Right atrium auricular region (tissue), 2 donors: ENCODE results near the gene SOX21. TPM values are rescaled to one million over a fixed set of nuclear protein-coding genes. Genes with fewer than 3 reads are reported as not detected.
"Not testable (repeated sequence)": the region's sequence is repeated elsewhere in the genome, so short reads cannot be mapped to it uniquely, and the experiment has no call there.

Source experiments
- DNase-seq: peaks from one replicate; pipeline ENCODE4 v3.0.0-alpha.2; 2019; ENCODE audit warnings: low spot score
- H3K27ac ChIP-seq, 2 donors: fragments of 200-600 bp; sonication (generic); 1 replicate in 1 of 2; 2 replicates in 1 of 2; pipeline ENCODE4 v1.5.1; 2016 to 2019
- H3K27me3 ChIP-seq, 2 donors: fragments of 200-600 bp; sonication (generic); one replicate each; pipeline versions ENCODE4 v1.5.1 to v1.6.0; 2017 to 2019
- H3K36me3 ChIP-seq: fragments of 200-600 bp; sonication (generic); one replicate; pipeline ENCODE4 v1.5.1; 2016
- H3K4me1 ChIP-seq, 2 donors: fragments of 200-600 bp; sonication (generic); one replicate each; pipeline versions ENCODE4 v1.5.1 to v1.6.0; 2017 to 2019
- H3K4me3 ChIP-seq, 2 donors: fragments of 200-600 bp; sonication (generic); 1 replicate in 1 of 2; 2 replicates in 1 of 2; pipeline ENCODE4 v1.5.1; 2017 to 2019; ENCODE audit warnings: mild to moderate bottlenecking in 1 of 2, moderate library complexity in 1 of 2
- H3K9me3 ChIP-seq, 2 donors: fragments of 200-600 bp; sonication (generic); one replicate each; pipeline ENCODE4 v1.5.1; 2019
- total RNA-seq, 2 donors: library from RNA; depleted of rRNA; stranded (reverse); fragments of >200 nt; gene quantifications; one replicate each; pipeline ENCODE4 v1.1.0, GENCODE V29; 2016
- TF ChIP-seq, protein P1 (sequence below), 2 donors: fragments of 200-600 bp; sonication (generic); IDR thresholded peaks; one replicate each; pipeline ENCODE4 v1.5.1; 2019; ENCODE audit warnings: antibody characterized with exemption in 2 of 2

SOX21 gene
- total RNA-seq, 2 donors from 2014 or later = not detected

DNA sequence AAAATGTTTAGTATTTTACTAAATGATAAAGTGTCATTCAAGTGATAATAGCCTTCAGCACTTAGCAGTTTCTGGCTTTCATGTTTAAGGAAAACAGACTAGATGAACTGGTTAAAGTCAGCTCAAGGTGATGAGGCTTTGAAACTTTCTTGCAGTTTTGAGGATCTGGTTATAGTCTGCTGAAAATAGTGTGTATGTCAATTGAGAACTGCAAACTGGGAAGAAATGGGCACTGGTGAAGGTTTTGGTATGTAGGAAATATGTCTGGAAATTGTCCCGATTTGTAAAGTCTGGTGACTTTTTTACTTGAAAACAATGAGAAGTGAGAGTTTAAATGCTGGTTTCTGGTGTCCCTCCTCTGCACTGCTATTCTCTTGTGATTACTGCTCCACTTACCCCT lies 36.8 kb upstream of the SOX21 start:
- Histone ChIP-seq H3K36me3 (no peaks in the 10 kb centered on the region), H3K4me3 (no peak overlapping the region), H3K4me1 (no peaks in the 10 kb centered on the region), H3K27ac (no peak overlapping the region), H3K27me3 (no peaks in the 10 kb centered on the region), H3K9me3 (no peaks in the 10 kb centered on the region)
- DNase-seq = no peak
- TF ChIP-seq, protein P1, sequence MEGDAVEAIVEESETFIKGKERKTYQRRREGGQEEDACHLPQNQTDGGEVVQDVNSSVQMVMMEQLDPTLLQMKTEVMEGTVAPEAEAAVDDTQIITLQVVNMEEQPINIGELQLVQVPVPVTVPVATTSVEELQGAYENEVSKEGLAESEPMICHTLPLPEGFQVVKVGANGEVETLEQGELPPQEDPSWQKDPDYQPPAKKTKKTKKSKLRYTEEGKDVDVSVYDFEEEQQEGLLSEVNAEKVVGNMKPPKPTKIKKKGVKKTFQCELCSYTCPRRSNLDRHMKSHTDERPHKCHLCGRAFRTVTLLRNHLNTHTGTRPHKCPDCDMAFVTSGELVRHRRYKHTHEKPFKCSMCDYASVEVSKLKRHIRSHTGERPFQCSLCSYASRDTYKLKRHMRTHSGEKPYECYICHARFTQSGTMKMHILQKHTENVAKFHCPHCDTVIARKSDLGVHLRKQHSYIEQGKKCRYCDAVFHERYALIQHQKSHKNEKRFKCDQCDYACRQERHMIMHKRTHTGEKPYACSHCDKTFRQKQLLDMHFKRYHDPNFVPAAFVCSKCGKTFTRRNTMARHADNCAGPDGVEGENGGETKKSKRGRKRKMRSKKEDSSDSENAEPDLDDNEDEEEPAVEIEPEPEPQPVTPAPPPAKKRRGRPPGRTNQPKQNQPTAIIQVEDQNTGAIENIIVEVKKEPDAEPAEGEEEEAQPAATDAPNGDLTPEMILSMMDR (IDR thresholded peaks at IDR 0.05) = no peak

DNA sequence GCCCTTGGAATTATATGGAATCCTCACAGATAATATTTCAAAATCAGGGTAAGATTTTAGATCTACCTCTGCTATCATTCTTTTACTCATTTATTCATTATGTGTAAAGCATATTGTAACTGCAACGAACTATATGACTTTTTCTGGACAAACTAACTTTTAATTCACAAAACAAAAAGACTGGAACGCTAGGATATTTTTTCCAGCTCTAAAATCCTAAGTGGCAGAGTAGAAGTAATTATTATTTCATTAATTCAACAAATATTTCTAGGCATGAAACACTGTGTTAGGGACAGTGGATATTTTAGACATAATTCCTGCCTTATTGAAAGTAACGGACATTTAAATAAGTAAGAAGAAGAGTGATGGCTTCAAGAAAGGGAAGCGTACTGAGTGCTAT lies 26.9 kb upstream of the SOX21 start:
- H3K27me3 ChIP-seq = no peaks in the 10 kb centered on the region
- no peaks in the 10 kb centered on the region for H3K36me3 ChIP-seq
- no peaks in the 10 kb centered on the region for H3K9me3 ChIP-seq
- H3K27ac ChIP-seq = no peak overlapping the region
- H3K4me1 ChIP-seq = no peaks in the 10 kb centered on the region
- no peak overlapping the region for H3K4me3 ChIP-seq
- TF ChIP-seq, protein P1 (IDR thresholded peaks at IDR 0.05) = no peak
- DNase-seq = no peak

DNA sequence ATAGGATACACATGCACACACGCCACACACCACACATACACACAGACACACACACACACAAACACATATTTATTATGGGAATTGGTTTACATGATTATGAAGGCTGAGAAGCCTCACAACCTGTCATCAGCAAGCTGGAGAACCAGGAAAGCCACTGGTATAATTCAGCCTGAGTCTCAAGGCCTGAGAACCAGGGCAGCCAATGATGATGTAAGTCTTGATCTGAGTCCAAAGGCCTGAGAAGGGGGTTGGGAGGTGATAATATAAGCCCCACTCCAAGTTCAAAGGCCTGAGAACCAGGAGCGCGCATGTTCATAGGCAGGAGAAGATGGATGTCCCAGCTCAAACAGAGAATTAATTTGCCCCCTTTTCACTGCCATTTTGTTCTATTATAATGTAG lies 18.7 kb upstream of the SOX21 start:
- Histone ChIP-seq H3K9me3 (peaks cover 0 to 11% of the 10 kb centered on the region in 2 donors), H3K27ac (no peak overlapping the region), H3K36me3 (no peaks in the 10 kb centered on the region), H3K4me3 (no peak overlapping the region), H3K27me3 (no peaks in the 10 kb centered on the region), H3K4me1 (no peaks in the 10 kb centered on the region)
- no peak for DNase-seq
- TF ChIP-seq, protein P1 (IDR thresholded peaks at IDR 0.05) = no peak

DNA sequence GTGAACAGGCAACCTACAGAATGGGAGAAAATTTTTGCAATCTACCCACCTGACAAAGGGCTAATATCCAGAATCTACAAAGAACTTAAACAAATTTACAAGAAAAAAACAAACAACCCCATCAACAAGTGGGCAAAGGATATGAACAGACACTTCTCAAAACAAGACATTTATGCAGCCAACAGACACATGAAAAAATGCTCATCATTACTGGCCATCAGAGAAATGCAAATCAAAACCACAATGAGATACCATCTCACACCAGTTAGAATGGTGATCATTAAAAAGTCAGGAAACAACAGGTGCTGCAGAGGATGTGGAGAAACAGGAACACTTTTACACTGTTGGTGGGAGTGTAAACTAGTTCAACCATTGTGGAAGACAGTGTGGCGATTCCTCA lies 17.6 kb upstream of the SOX21 start:
- H3K27me3 ChIP-seq, H3K36me3 ChIP-seq, H3K27ac ChIP-seq, H3K4me1 ChIP-seq, H3K4me3 ChIP-seq, DNase-seq: not testable (repeated sequence)
- H3K9me3 ChIP-seq = peaks cover 0 to 11% of the 10 kb centered on the region in 2 donors

DNA sequence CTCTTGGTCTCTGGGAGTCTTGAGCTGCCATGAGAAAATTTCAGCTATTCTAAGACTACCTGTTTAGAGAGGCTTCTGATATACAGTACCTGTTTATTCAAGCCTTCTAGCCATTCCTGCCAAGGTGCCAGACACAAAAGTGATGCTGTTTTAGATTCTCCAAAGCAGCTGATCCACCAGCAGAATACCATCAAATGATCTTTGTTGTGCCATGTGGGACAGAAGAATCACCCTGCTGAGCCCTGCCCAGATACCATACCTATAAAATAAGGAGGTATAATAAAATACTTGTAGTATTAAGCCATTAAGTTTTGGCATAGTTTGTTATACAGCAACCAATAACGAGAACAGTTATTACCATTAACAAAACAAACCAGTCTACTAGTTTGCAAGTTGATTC lies 14.1 kb upstream of the SOX21 start:
- Histone ChIP-seq H3K9me3 (peaks cover 0 to 11% of the 10 kb centered on the region in 2 donors), H3K4me1 (no peaks in the 10 kb centered on the region), H3K27me3 (no peaks in the 10 kb centered on the region), H3K4me3 (no peak overlapping the region), H3K36me3 (no peaks in the 10 kb centered on the region), H3K27ac (no peak overlapping the region)
- DNase-seq = no peak
- TF ChIP-seq, protein P1 (IDR thresholded peaks at IDR 0.05) = no peak

DNA sequence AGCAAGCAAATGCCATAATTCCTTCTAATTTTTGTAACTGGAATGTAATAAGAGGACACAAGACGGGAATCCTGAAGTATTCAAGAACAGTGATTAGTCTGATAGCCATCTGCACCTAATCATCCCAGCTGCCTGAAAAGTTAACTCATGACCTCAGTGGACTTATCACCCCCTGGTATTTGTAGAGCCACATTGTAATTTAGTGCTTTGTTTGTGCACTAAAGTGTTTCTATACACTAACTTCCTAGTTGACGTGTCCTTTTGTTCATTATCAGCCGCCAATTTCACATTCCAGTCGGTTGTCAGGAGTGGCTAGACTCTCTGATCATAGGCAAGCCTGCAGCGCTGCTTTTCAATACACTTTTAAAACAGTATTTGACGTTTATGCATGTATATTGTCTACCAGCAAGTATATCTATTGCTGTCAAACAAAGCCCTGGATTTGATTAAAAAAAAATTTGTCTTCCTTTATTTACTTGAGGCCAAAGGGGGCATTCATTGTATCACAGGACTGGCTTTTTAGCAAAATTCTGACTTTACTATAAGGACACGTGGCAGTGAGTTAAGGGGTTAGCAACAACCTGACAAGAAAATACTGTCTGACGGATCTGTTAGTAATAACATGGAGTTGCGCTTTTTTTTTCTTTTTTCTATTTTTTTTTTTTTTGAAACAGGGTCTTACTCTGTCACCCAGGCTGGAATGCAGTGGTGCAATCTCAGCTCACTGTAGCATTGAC lies 10.4 kb upstream of the SOX21 start:
- H3K9me3 ChIP-seq = peaks cover 0 to 11% of the 10 kb centered on the region in 2 donors
- no peaks in the 10 kb centered on the region for H3K27me3 ChIP-seq
- H3K4me1 ChIP-seq = no peaks in the 10 kb centered on the region
- no peak for DNase-seq
- TF ChIP-seq, protein P1 (IDR thresholded peaks at IDR 0.05) = no peak
- no peak overlapping the region for H3K4me3 ChIP-seq
- H3K27ac ChIP-seq = no peak overlapping the region
- no peaks in the 10 kb centered on the region for H3K36me3 ChIP-seq

DNA sequence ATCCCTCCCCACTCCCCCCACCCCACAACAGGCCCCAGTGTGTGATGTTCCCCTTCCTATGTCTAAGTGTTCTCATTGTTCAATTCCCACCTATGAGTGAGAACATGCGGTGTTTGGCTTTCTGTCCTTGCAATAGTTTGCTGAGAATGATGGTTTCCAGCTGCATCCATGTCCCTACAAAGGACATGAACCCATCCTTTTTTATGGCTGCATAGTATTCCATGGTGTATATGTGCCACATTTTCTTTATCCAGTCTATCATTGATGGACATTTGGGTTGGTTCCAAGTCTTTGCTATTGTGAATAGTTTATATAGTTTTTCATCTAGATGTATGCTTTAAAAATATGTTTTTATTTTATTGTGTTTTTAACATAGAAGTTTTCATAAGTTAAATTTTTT lies 6.4 kb upstream of the SOX21 start:
- H3K9me3 ChIP-seq, H3K4me1 ChIP-seq, H3K27me3 ChIP-seq, H3K4me3 ChIP-seq, DNase-seq, H3K27ac ChIP-seq, H3K36me3 ChIP-seq: not testable (repeated sequence)
